GM19395 (cell line): Measurements from ENCODE around the gene SLC4A1.
"Not testable (repeated sequence)": the region's sequence is repeated elsewhere in the genome, so short reads cannot be mapped to it uniquely, and the experiment has no call there.

Experiments used
- ATAC-seq: cut with Tn5 transposase; IDR thresholded peaks from one replicate; pipeline ENCODE4 v1.9.1; 2021; ENCODE audit warnings: mild to moderate bottlenecking, moderate library complexity; ENCODE audit not compliant: unreplicated experiment

SLC4A1 gene

DNA sequence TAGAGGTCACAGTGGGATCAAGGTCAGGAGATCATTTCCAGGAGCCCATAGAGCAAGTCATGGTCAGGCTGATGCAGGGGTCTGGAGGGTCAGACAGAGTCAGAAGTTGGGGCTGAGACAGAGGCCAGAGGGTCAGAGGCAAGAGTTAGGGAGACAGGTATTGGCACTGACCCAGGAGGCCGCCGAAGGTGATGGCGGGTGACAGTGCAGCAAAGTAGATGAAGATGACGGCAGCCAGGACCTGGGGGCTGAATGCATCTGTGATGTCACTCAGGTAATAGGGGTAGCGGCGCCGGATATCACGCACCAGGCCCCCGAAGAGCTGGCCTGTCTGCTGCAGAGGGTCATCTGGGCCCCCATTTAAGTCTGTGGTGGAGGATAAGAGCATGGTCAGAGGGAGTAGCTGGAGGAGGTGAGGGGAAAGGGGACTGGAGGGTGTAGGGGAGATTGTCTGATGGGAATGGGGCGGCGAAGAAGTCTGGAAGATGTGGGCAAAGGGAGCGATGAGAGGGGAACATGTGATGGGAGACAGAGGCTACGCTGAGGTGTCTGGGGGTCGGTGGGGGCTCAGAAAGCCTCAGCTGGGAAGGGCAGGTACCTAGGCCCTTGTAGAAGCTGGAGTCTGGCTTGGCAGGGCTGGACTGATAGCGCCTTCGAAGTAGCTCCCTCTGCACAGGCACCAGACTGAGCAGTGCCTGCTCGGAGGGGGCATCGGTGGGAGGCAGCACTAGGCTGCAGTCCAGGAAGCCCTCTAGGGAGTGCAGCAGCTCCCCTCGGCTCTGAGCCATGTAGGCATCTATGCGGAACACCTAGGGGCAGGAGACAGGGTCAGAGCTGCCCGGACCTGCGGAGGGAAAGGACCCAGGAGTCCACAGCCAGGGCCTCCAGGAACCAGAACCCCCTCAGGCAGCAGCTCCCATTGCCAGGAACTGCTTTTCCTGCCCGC is 9.8 kb downstream of the SLC4A1 start:
- no peak for ATAC-seq

DNA sequence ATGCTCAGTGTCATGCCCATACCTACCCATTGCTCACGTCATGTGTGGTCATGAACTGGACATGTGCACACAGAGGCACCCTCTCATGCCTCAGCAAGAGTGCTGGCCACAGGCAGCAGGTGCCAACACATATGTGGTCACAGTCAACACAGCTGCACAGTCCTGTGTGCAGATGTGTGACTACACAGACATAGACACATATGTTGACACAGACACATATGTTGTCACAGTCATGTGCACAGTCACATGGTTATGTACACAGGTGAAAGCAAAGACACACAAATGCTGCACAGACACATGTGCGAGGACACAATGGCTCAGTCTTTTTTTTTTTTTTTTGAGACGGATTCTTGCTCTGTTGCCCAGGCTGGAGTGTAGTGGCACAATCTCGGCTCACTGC is 11.3 kb downstream of the SLC4A1 start:
- ATAC-seq = no peak

DNA sequence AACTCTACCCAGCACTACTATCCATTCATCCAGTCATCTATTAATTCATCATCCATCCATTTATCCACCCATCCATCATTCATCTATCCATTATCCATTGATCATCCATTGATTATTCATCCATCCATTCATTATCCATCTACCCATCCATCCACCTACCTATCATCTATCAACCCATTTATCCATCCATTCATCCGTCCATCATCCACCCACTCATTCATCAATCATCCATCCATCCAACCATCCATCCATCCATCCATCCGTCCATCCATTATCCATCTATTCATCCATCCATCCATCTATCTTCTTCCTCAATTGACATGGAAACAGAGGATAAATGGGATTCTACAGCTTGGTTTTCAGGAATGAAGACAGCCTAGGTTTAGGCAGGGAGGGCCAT is 12.0 kb downstream of the SLC4A1 start:
- no peak for ATAC-seq

DNA sequence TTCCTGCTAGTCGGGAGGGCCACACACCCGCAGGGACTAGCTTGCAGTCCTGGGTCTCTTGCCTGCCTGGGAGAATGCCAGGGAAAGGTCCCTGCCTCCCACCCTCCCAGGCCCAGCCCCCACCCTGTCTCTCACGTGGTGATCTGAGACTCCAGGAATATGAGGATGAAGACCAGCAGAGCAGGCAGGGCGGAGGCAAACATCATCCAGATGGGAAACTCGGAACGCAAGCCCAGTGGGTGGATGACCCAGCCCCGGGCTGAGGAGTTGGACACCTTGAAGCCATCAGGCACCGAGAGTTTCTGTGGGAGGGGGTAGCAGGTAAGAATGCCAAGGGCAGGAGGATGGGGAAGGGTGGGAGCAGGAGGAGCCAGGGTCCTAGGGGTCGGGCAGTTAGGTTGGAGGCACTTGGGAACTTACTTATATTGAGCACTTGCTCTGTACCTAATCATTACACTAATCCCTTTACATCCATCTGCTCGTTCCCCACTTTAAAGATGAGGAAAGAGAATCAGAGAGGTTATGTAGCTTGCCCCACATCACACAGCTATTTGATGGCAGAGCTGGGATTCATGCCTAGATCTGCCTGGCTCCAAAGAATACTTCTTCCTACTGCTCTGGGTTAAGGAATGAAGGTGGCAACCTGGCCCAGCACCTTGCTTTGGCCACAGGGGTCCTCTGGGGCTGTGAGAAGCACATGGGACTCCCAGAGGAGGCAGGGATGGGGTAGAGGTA is 13.4 kb downstream of the SLC4A1 start:
- no peak for ATAC-seq

DNA sequence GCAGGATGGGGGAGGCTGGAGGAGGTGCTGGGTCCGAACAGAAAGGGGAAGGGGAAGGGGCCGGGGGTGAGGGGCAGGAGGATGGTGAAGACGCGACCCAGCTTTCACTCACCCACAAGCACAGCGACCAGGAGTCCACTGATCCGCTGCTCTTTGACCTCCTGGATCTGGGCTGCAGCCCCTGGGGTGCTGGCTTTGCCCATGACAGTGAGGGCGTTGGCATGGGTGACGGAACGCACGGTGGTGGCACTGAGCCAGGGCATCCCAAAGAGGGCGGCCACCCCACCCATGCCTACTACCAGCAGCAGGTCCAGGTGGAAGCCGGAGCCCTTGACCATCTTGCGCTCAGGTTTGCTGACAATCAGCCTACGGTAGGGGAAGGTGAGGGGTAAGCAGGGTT is 14.9 kb downstream of the SLC4A1 start:
- ATAC-seq = no peak

DNA sequence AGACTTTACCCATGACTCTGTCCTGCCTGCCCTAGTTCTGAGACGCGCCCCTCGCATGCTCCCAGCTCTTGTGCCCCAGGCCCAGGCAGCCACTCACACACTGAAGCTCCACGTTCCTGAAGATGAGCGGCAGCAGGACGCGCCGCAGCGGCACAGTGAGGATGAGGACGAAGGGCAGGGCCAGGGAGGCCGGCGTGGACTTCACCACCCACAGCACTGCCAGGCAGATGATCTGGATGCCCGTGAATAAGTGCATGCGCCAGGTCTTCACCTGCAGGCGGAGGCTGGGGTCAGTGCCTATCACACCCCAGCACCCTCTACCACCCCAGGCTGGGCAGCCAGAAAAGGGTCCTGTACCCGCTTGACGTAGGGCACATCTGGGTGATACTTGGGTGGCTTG is 16.9 kb downstream of the SLC4A1 start:
- no peak for ATAC-seq

DNA sequence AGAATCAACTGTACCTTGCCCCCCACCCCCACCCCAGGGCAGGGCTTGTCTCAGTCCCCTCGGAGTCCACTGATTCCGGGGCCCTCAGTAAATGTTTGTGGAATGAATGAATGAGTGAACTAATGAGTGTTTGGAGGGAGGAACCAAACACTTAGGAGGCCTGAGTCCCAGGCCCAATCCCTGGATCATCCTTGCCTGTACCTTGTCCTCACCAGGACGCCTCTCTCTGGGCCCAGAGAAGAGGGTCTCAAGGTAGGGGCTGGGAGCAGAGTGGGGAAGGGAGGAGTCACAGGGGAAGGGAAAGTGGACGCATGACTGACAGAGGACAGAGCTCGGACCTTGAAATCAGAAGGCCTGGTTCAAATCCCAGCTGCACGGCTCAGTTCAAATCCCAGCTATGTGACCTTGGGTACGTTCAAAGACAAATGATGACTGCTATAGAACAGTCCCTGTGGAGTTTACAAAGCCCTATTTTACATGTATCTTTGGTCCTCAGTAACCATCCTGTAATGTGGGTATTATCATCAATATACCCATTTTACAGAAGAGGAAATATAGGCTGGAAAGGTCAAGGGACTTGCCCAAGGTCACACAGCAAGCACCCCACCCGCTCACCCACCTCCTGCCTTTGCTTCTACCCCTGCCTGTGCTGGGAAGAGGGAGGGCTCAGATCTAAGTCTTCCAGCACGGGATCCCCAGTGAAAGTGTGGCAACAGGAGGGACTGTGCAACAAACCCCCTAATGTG is 18.3 kb downstream of the SLC4A1 start:
- no peak for ATAC-seq

DNA sequence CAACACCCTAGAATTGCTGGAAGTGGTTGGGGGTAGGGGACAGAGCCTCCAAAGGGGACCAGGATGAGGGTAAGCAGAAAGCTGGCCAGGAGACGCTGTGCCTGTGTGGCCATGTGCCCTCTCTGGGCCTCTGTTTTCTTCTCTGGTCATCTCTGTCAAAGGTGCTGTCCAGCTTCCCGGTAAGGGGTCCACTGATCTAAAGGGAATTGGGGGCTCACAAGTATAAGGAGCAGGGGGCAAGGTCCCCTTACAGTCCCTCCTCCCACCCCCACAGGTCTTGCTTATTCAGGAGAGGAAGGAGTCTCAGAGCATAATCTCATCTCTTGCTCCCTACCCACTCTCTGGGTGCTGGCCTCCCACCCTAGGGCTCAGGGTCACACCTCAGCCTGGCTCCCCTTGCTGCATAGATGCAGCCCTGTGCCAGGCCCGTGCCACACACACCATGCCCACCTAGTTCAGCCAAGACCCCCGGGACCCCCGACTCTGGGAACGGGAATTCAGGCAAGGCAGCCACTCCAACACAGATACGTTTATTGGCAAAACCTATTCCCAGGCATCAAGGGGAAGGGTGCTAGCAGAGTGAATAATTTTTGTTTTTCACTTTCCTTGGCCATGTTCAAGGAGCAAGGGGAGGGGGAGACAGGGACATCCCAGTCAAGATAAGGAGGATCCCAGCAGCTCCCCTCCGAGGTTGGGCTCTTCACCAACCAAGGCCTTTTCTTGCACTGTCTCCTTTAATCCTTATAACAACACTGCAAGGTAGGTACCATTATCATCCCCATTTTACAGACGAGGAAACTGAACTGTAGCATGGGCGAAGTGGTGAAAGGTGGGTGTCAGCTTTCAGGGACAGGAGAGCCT is 19.8 kb downstream of the SLC4A1 start:
- no peak for ATAC-seq

DNA sequence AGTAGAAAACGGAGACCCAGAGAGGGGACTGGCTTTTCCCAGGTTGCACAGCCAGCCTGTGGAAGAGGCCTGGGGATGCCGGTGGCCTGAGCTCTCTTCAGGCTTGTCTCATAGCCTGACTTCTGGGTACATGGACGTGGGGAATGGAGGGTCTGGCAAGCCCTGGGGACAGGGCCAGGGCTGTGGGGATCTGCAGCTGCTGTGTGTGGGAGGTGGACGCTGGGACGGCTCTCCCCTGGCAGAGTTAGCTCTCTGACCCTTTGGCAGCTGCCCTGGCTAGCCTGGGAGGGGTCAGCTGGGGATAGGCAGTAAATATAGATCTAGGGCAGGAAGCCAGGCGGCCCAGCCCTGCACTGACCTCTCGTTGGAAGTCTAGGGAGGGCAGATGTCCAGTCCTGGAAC is 20.5 kb downstream of the SLC4A1 start:
- no peak for ATAC-seq

DNA sequence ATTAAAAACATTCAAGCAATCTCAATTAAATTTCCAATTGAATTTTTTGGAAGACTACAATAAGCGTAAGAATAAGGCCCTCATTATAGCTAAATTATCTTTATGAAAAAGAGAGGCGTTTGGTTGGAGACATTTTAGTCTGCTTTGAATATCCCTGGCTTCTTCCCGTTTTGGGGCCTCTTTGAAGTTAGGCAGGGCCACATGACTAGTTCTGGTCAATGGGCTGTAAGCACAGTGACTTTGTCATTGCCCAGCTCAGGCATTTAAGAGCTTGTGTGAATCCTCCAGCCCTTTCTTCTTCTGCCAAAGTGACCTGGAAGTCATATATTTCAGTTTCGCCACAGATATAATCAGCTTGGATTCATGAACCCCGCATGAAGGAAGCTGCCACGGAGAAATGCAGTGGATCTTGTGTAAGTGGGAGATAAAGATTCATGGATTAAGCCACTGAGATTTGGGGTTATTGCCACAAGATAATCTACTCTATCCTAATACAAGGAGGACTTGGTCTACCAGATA is 26.8 kb downstream of the SLC4A1 start:
- no peak for ATAC-seq

DNA sequence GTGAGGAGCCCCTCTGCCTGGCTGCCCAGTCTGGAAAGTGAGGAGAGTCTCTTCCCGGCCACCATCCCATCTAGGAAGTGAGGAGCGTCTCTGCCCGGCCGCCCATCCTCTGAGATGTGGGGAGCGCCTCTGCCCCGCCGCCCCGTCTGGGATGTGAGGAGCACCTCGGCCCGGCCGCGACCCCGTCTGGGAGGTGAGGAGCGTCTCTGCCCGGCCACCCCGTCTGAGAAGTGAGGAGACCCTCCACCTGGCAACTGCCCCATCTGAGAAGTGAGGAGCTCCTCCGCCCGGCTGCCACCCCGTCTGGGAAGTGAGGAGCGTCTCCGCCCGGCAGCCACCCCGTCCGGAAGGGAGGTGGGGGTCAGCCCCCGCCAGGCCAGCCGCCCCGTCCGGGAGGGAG is 30.0 kb downstream of the SLC4A1 start:
- not testable (repeated sequence) for ATAC-seq

DNA sequence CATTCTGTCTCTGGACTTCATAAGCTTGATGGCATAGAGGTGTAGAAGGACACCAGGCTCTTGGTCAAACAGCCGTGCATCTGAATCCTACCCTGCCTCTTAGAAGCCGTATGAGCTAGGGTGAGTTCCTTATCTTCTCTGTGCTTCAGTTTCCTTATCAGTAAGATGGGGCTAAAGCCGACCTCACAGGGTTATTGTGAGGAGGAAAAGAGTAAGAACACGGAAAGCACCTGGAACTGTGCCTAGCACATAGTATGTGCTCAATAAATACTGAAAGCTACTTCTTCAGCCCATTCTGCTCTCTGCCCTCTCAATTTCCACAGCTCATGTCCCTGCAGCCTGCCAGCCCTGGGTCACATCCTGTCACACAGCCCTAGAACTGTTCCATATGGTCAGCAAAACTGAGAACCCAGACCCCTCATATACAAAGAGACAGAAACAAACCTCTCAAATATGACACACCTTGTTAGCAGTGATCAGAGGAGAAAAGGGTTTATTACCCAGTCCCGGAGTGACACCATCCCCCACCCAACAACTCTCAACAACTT is 31.4 kb downstream of the SLC4A1 start:
- ATAC-seq = no peak

DNA sequence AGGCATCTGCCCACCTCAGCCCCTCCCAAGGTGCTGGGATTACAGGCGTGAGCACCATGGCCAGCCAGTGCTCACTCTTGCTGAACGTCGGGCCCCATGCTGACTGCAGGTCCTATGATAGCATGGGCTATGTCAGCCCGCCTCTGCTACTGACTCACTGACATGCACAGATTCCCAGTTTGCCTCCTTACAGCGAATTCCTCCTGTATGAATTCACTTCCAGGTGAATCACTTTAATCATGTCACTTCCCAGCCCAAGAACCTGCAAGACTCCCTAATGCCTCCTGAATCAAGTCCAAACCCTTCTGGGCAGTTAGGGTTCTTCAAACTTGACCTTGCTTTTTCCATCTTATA is 32.4 kb downstream of the SLC4A1 start:
- no peak for ATAC-seq

DNA sequence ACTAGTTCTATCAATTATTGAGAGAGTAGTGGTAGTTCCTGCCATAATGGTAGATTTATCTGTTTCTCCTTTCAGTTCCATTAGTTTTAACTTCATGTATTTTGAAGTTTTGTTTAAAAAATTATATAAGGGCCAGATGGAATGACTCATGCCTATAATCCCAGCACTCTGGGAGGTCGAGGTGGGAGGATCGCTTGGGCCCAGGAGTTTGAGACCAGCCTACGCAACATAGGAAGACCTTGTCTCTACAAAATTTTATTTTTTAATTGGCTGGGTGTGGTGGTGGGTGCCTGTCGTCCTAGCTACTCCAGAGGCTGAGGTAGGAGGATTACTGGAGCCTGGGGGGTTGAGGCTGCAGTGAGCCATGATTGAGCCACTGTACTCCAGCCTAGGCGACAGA is 34.4 kb downstream of the SLC4A1 start:
- no peak for ATAC-seq

DNA sequence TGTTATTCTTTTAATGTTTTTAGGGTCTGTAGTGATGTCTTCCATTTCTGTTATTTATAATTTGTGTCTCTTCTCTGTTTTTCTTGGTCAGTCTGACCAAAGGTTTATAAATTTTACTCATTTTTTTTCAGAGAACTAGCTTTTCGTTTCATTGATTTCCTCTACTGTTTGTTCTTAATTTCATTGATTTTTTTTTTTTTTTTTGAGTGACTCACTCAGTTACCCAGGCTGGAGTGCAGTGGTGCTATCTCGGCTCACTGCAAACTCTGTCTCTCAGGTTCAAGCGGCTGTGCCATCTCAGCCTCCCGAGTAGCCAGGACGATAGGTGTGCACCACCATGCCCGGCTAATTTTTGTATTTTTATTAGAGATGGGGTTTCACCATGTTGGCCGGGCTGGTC is 35.9 kb downstream of the SLC4A1 start:
- ATAC-seq = no peak

DNA sequence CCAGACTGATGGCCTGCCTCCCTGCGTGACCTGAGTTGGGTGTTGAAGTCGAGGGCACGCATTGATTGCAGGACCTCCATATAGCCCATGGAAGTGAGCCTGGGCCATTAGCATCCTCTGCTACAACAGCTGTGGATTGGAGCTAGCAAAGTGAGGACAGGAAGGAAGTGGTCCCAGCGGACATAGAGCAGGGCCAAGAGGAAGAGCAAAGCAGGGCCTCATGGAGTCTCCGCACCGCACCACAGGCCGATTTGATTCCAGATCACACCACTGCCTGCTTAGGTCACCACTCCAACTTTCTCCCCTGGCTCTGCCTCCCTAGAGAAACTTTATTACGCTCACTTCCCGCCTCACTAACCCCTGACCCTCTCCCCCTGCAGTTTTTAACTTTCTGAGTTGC is 37.8 kb downstream of the SLC4A1 start:
- no peak for ATAC-seq

DNA sequence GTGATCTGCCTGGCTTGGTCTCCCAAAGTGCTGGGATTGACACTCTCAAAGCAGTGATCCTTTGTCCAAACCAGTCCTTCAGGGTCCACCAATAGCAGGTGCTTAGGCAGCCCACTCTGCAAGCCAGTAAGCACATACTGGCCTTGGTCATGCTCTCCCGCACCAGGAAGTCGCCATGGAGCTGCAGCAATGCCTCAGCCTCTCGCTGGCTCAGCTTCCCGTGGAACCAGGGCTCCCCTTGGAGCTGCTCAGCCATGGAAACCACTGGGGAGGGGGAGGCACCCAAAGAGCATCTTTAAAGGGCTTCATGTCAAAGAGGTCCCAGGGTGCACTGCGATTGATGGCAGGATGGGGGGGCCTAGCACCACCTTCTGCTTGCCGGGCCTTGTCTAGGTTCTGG is 38.8 kb downstream of the SLC4A1 start:
- ATAC-seq = no peak

DNA sequence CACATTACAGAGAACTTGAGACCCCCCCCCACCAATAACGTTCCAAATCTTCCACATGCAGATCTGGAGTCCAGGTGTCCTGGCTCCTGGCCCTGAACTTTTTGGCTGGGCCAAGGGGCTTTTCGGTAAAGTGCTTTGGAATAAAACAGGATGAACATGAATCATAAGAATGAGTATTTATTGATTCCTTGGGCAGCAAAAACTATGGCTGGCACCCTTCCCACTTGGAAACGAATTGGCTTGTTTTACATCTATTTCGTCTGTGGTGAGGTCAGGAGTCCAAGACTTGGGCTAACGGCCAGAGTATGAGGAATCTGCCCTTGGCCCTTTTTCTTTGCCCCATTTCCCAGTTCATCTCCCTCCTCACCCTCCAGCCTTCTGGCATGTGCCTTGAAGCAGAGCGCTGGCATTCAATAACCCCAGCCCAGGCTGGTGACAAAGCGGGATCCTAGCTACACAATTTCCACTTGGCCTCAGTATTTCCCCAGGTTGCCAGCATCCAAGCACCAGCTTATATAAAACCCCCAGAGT is 44.3 kb downstream of the SLC4A1 start:
- no peak for ATAC-seq

DNA sequence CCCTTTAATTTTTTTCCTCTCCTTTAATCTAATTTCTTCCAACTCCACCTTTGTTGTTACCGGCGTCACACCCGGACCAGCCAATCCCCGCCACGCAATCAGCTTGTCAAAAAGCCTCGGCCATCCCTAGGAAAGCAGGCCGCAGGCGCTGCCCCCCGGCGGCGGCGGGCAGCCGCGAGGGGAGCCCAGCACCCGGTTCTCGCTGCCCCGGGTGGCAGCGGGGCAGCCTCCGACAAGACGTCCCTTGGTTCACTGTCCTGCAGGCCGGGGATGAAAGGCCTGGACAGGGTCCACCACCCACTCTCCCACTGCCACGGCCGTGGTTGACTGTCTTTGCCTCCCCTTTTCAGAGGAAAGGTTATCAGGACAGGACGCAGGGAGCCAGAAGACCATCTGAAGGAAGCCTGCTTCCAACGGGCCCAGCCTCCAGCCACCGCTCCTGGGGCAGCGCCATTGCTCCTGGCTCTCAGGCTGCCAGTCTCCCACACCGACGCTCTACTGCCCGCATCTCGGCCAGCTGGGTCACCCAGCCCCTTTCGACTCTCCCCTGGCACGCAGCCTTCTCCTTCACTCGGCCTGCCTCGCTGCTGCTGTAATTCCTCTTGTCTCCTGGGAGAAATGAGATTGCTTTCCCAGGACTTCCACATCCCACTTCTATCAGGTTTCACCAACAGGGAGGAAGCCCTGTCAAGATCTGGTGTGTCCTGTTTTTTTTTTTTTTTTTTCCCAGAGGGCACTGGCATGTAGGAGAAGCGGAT is 45.6 kb downstream of the SLC4A1 start:
- ATAC-seq = no peak

DNA sequence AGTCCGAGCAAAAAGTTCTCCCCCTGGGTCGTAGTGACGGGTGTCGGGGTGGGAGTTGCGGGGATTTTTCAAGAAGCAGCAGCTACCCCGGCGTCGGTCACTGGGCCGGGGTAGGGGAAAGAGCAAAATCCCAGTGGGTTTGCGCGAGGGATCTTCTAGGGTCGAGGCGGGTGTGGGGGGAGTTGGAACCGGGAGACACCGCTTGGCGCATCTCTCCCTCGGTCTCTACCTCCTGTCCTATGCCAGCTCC is 46.1 kb downstream of the SLC4A1 start:
- ATAC-seq = no peak
